ENCODE data around the gene YEATS2.

YEATS2 gene

GRCh38 chr3:183844606-183845005 is 147.0 kb downstream of the YEATS2 start:
- DNase-seq = no peak

- DNase-seq = no peak
These were observed 147.5 kb downstream of the YEATS2 start for GRCh38 chr3:183845090-183845489.

GRCh38 chr3:183845608-183846288 is 148.2 kb downstream of the YEATS2 start:
- no peak for DNase-seq

- no peak for DNase-seq
These were observed 156.9 kb downstream of the YEATS2 start for GRCh38 chr3:183854318-183855035.

GRCh38 chr3:183857863-183858262 is 160.3 kb downstream of the YEATS2 start:
- DNase-seq = no peak
